H1 (cell line): ENCODE measurements around the gene MBTPS1. TPM values are rescaled to one million over a fixed set of nuclear protein-coding genes. Genes with fewer than 3 reads are reported as not detected.

Experiments
- RNF2 ChIP-seq: fragments of 200-900, 300-1000 bp; sonication (generic); IDR thresholded peaks from 2 replicates; pipeline ENCODE4 v1.7.1; 2016; ENCODE audit warnings: borderline replicate concordance, low read depth, mild to moderate bottlenecking, antibody characterized with exemption, low read length; ENCODE audit not compliant: poor library complexity, severe bottlenecking; ENCODE audit errors: missing control alignments
- polyA plus RNA-seq, 7 experiments: library from polyadenylated mRNA; depleted of rRNA in 3 of 7; stranded (reverse) in 5 of 7; unstranded in 2 of 7; fragments of >200 nt in 5 of 7; fragments of 200-250 nt in 2 of 7; gene quantifications; 1 replicate in 5 of 7; 2 replicates in 1 of 7; 4 replicates in 1 of 7; pipeline versions ENCODE4 v1.2.1 to v1.2.3, GENCODE V29; 2011 to 2013; ENCODE audit warnings: missing spikeins in 2 of 7, mixed read lengths in 2 of 7
- total RNA-seq: library from RNA; stranded (reverse); fragmentation: NEBNext Ultra II Directional; extraction: Animal tissue kit (Norgen Biotek cat#: 25700); gene quantifications from 2 replicates; pipeline ENCODE4 v1.2.1, GENCODE V29; 2021

The MBTPS1 gene
- total and polyA plus RNA-seq, 2 of the 8 experiments (the other 6 are each of a cell fraction or from before 2014, with no cell fraction given) = 30.6 to 53.3 TPM

DNA sequence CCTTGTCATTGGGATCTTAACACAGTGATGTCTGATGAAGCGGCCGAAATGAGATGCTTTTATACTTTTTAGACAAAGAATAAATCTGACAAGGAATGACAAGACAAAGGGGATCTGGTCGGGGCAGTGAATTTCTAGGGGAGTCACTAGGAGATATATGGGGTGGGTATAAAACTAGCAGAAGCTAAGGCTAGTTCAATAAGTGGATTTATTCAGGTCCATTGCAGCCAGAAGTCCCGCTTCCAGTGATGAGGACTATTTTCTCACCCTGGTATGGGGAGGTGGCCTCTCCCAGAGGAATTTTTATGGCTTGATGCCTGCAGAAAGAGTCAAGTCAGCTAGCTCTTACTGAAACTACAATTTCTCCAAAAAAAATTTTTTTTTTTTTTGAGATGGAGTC is 98.0 kb downstream of the MBTPS1 start (continued):
- TF ChIP-seq RNF2 = no peak
